Brain microvascular endothelial cell (primary cell): ENCODE data around the gene PPP1R37.

ENCODE experiments used
- DNase-seq: peaks from one replicate; pipeline ENCODE4 v3.0.0-alpha.2; 2020
- H3K27ac ChIP-seq: fragments of 250-450 bp; sonication (Bioruptor Pico); 2 replicates; pipeline ENCODE4 v1.5.1; 2020; ENCODE audit warnings: mild to moderate bottlenecking, moderate library complexity
- H3K27me3 ChIP-seq: fragments of 250-450 bp; sonication (Bioruptor Pico); replicated peaks from 2 replicates; pipeline ENCODE4 v1.5.1; 2020; ENCODE audit warnings: mild to moderate bottlenecking
- H3K36me3 ChIP-seq: fragments of 250-450 bp; sonication (Bioruptor Pico); replicated peaks from 2 replicates; pipeline ENCODE4 v1.5.1; 2020; ENCODE audit warnings: mild to moderate bottlenecking
- H3K4me3 ChIP-seq: 2 replicates; pipeline ENCODE4 v1.5.1; 2011; ENCODE audit warnings: low read depth, mild to moderate bottlenecking, control low read depth, low read length, moderate library complexity
- CTCF ChIP-seq: IDR thresholded peaks from 2 replicates; pipeline ENCODE4 v1.5.1; 2011; ENCODE audit warnings: low read depth, mild to moderate bottlenecking, moderate library complexity, low read length, control low read depth, inconsistent platforms; ENCODE audit errors: missing control alignments
- in situ Hi-C: cut with HindIII; loops from 2 replicates; pipeline ENCODE4 v1.10.0; 2017; ENCODE audit warnings: low sequenced_read_pairs, low pct_ligation_motif_present

Gene PPP1R37

GRCh38 chr19:45078390-45079062 is 14.5 kb upstream of the PPP1R37 start:
- Histone ChIP-seq H3K27ac (no peak overlapping the region), H3K4me3 (peak overlapping the region; percentile 98), H3K27me3 (no peaks in the 10 kb centered on the region), H3K36me3 (peaks cover 9% of the 10 kb centered on the region)
- in situ Hi-C loops: no loop called here
- TF ChIP-seq CTCF: no peak
- no peak for DNase-seq

GRCh38 chr19:45079063-45079910 is 13.7 kb upstream of the PPP1R37 start, which contains the start of gene GEMIN7:
Gene GEMIN7 (plus strand): TSS chr19:45079260. CDS start chr19:45090115, 10,855 bp downstream.
- no peak for TF ChIP-seq CTCF
- Histone ChIP-seq H3K27ac (peak within 1 kb of the TSS; percentile 44), H3K36me3 (peaks cover 9% of the 10 kb centered on the region), H3K4me3 (peak within 1 kb of the TSS; percentile 98), H3K27me3 (no peaks in the 10 kb centered on the region)
- in situ Hi-C loops: no loop called here
- peak; percentile 59 for DNase-seq

GRCh38 chr19:45079911-45080370 is 13.0 kb upstream of the PPP1R37 start:
- peaks cover 12% of the 10 kb centered on the region for H3K36me3 ChIP-seq
- H3K4me3 ChIP-seq: peak overlapping the region; percentile 98
- no peak overlapping the region for H3K27ac ChIP-seq
- in situ Hi-C loops: no loop called here
- no peak for DNase-seq
- TF ChIP-seq CTCF: no peak
- H3K27me3 ChIP-seq: no peaks in the 10 kb centered on the region

GRCh38 chr19:45082170-45082569 is 10.8 kb upstream of the PPP1R37 start:
- in situ Hi-C loops: no loop called here
- Histone ChIP-seq H3K36me3 (peaks cover 13% of the 10 kb centered on the region), H3K27me3 (no peaks in the 10 kb centered on the region), H3K27ac (no peak overlapping the region), H3K4me3 (no peak overlapping the region)
- TF ChIP-seq CTCF: no peak
- no peak for DNase-seq

GRCh38 chr19:45086480-45086879 is 6.5 kb upstream of the PPP1R37 start:
- Histone ChIP-seq H3K27ac (no peak overlapping the region), H3K36me3 (peaks cover 24% of the 10 kb centered on the region), H3K4me3 (no peak overlapping the region), H3K27me3 (no peaks in the 10 kb centered on the region)
- no peak for DNase-seq
- in situ Hi-C loops: no loop called here
- no peak for TF ChIP-seq CTCF
